Fibroblast of villous mesenchyme (primary cell): Measurements from ENCODE around the gene SLC47A2. TPM values are rescaled to one million over a fixed set of nuclear protein-coding genes. Genes with fewer than 3 reads are reported as not detected.

Source experiments
- DNase-seq: peaks from one replicate; pipeline ENCODE4 v3.0.0-alpha.2; 2010; ENCODE audit warnings: low read depth
- H3K4me3 ChIP-seq: 2 replicates; pipeline ENCODE4 v1.5.1; 2011; ENCODE audit warnings: low read depth, mild to moderate bottlenecking, low read length
- total RNA-seq: library from RNA; depleted of rRNA; stranded (reverse); fragments of >200 nt; gene quantifications from 2 replicates; pipeline ENCODE4 v1.2.3, GENCODE V29; 2012
- TF ChIP-seq, protein P1 (sequence below): IDR thresholded peaks from 2 replicates; pipeline ENCODE4 v1.5.1; 2012; ENCODE audit warnings: low read depth, mild to moderate bottlenecking, low read length; ENCODE audit not compliant: insufficient read depth

Gene SLC47A2
- total RNA-seq, 1 donor: not detected

DNA sequence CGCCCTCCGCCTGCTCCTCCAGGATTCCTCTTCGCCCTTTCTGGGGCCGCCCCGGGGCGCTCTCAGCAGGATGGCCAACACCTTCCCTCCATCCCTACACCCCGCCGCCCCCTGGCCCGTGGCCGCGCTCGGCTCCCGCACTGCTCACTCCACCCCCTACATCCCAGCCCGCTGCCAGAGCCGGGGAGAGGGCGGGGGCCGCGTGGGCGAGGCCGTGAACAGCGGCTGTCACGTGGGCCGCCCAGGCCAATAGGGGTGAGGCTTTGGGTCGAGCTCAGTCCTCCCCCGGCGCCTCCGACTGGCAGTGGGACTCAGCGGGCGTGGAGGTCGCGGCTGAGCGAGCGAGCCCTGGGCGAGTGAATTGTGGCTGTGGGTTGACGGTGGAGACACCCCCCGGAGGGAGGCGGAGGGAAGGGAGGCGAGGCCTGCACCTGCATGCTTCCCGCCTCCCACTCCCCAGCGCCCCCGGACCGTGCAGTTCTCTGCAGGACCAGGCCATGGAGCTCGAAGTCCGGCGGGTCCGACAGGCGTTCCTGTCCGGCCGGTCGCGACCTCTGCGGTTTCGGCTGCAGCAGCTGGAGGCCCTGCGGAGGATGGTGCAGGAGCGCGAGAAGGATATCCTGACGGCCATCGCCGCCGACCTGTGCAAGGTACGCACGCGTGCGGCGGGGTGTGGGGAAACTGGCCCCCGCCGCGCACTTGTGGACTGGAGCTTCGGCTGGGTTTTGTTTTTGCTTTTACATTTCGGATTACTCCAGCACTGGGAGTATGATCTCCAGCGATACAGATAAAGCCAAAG lies 67.7 kb downstream of the SLC47A2 start, which contains the start of gene ALDH3A2:
Gene ALDH3A2, plus strand, starts transcription at position 277 of the 799 bp plus-strand sequence. Its CDS starts 221 bp downstream, at position 498.
- peak; percentile 93 for DNase-seq
- peak within 1 kb of the TSS; percentile 83 for H3K4me3 ChIP-seq

DNA sequence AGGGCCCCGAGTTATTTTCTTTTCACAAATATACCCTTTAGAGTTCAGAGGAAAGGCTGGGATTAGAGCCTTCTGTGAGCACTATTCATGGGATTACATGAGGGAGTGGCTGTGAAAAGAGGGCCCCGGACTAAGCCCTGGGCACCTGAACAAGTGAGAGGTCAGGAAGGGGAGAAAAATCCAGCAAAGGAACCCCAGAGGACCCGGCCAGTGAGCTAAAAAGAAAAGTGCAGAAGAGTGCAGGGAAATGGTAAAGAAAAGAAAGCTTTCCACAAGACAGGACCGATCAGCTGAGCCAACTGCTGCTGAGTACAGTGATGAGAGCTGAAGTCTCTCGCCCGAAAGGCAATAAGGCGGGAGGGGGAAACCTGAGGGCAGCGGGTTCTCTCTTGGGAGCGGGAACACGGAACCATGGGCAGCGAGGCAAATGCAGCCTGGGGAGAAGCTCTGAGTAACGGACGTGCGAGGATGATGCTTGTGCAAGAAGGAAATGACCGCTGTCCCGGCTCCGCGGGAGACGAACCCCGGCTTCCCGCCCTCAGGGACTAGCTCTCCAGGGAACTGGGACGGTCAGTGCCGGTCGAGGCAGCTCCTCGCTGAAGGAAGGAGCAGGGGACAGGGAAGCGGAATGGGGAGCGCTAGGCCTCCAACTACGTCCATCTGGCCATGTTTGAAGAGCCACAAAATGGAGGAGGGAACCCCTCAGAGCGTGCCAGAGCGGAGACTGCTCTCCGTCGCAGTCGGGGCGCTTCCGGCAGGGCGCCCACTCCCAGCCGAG lies 68.5 kb downstream of the SLC47A2 start:
- H3K4me3 ChIP-seq: peak overlapping the region; percentile 83
- TF ChIP-seq, protein P1, sequence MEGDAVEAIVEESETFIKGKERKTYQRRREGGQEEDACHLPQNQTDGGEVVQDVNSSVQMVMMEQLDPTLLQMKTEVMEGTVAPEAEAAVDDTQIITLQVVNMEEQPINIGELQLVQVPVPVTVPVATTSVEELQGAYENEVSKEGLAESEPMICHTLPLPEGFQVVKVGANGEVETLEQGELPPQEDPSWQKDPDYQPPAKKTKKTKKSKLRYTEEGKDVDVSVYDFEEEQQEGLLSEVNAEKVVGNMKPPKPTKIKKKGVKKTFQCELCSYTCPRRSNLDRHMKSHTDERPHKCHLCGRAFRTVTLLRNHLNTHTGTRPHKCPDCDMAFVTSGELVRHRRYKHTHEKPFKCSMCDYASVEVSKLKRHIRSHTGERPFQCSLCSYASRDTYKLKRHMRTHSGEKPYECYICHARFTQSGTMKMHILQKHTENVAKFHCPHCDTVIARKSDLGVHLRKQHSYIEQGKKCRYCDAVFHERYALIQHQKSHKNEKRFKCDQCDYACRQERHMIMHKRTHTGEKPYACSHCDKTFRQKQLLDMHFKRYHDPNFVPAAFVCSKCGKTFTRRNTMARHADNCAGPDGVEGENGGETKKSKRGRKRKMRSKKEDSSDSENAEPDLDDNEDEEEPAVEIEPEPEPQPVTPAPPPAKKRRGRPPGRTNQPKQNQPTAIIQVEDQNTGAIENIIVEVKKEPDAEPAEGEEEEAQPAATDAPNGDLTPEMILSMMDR: no peak
- peak; percentile 75 for DNase-seq

More for the DNA sequence above, 67.7 kb downstream of the SLC47A2 start, which contains the start of gene ALDH3A2:
- TF ChIP-seq, protein P1: no peak

DNA sequence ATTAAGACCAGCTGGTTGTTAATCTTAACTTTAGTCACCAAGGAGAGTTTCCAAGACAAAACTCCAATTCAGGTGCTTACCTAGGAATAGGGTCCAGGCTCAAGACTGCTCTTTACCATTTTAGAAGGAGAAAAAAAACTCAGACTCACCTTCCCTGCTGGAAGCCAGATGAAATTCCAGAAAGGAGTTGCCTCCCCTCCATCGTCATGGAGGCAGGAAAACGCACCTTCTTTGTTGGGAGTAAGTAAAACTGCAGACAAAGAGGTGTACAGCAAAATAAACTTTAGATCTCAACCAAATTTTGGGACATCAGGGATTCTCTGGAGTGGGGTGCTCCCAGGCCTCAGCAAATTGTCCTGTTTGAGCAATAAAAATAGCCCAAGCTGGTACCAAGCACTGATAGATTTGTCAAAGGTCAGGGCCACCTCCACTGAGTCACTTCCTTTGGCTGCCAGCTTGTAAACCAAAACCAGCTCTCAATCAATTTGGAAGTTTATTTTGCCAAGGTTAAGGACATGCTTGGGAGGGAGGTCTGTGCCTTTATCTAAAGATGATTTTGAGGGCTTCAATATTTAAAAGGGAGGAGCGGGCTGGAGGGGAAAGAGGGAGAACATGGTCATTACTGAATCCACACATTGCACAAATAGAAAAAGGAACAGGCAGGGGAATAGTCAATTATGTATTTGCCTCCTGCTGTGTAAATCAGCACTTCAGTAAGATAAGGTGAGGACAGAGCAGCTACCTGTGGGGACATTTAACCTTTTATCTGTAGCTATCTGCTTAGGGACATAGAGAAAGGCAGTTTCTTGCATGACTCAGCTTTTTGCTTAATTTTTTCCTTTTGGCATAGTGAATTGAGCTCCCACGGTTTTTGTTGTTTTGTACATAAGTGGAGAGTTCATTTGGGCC lies 69.3 kb downstream of the SLC47A2 start:
- peak; percentile 36 for DNase-seq
- no peak overlapping the region for H3K4me3 ChIP-seq
- TF ChIP-seq, protein P1: no peak

DNA sequence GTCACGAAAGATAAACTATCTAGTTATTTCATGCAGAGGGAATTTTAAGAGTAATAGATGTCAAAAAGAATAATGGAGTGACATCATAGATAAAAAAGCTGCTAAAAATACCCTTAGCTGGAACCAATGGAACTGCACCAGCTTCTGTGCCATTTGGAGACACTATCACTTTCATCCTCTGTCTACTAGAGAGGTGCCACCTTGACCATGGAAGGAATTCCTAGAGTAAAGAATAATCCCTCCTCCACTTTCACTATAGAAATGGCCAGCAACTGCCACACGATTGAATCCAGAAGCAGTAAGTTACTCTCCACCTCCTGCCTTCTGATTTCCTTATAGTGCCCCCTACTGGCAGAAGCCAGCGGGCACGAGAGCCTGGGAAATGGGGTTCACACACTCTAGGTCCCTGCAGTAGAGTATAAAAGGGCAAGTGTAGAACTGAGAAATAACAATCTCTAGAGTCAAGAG lies 70.6 kb downstream of the SLC47A2 start:
- H3K4me3 ChIP-seq: no peak overlapping the region
- DNase-seq: peak; percentile 38
- TF ChIP-seq, protein P1: peak; percentile 61

DNA sequence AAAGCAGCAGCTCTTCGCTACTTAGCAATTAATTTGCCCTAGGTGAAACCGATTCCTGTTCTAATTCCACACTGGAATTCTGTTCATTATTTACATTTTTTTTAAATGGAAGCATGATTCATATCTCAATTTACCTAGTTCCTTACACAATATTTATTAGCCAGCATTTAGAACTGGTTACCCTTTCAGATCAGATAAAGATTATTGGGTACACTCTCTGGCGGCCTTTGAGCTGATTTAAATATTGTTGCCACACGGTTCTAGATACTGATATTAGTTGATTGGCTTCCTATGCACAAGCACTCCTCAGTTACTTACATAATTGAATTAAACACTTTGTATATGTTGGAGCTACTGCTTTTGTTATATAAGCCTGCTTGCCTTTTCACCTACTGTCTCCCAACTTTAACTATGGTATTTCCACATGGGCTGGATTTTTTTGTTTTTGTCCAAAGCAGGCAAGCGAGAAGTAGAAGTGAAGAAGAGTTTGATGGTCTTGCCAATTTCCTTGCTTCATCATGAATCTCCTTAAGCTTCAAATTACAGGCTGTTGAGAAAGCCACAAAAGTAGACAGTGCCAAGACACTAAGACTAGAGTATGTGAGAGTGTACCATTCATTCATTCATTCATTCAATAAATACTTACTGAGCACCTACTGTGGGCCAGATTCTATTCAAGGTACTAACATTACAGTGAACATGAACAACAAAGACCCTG lies 71.7 kb downstream of the SLC47A2 start:
- no peak overlapping the region for H3K4me3 ChIP-seq
- TF ChIP-seq, protein P1: no peak
- no peak for DNase-seq

DNA sequence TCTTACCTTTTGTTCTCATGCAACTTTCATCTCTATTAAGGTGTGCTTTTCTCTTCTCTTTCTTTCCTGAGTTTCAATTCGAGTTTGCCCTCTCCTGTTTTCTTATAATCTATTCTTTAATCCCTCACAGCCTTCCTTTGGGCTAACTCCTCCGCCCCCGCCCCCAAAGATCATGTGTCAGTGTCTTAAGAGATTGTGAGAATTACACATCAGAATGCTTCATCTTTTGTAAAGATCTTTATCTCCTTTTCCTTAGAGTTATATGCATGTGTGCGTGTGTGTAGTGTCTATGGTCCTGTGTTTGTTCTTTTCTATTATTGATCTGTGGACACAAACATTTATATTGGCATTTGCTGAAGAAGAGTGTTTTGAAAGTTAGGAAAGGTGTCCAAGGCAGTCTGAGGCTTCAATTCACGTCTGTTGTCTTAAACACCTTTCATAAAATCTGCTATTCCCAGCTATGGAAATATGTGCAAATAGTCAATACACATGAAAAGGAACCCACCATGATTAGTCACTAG lies 74.0 kb downstream of the SLC47A2 start:
- H3K4me3 ChIP-seq: no peak overlapping the region
- no peak for DNase-seq
- TF ChIP-seq, protein P1: no peak
